Mononuclear cell (primary cell): ENCODE results near the gene UNC80. TPM values are rescaled to one million over a fixed set of nuclear protein-coding genes. Genes with fewer than 3 reads are reported as not detected.

Experiments
- H3K27me3 ChIP-seq: 2 replicates; pipeline ENCODE4 v1.6.0; 2011; ENCODE audit warnings: low read length, control low read depth; ENCODE audit not compliant: insufficient read depth
- H3K4me1 ChIP-seq: 2 replicates; pipeline ENCODE4 v1.5.1; 2011; ENCODE audit warnings: mild to moderate bottlenecking, low read length, control low read depth; ENCODE audit not compliant: insufficient read depth
- H3K4me3 ChIP-seq: 2 replicates; pipeline ENCODE4 v1.5.1; 2011; ENCODE audit warnings: mild to moderate bottlenecking, low read length, moderate library complexity
- H3K9me3 ChIP-seq: 2 replicates; pipeline ENCODE4 v1.5.1; 2011; ENCODE audit warnings: low read depth, mild to moderate bottlenecking, control low read depth, low read length
- total RNA-seq: library from RNA; depleted of rRNA; stranded (reverse); fragments of >200 nt; gene quantifications from one replicate; pipeline ENCODE4 v1.2.3, GENCODE V29; 2012

Gene UNC80
- total RNA-seq, 1 donor: not detected

GRCh38 chr2:209913786-209914345 lies 142.2 kb downstream of the UNC80 start:
- Histone ChIP-seq H3K4me3 (no peak overlapping the region), H3K9me3 (no peaks in the 10 kb centered on the region), H3K4me1 (no peaks in the 10 kb centered on the region), H3K27me3 (no peaks in the 10 kb centered on the region)

DNA sequence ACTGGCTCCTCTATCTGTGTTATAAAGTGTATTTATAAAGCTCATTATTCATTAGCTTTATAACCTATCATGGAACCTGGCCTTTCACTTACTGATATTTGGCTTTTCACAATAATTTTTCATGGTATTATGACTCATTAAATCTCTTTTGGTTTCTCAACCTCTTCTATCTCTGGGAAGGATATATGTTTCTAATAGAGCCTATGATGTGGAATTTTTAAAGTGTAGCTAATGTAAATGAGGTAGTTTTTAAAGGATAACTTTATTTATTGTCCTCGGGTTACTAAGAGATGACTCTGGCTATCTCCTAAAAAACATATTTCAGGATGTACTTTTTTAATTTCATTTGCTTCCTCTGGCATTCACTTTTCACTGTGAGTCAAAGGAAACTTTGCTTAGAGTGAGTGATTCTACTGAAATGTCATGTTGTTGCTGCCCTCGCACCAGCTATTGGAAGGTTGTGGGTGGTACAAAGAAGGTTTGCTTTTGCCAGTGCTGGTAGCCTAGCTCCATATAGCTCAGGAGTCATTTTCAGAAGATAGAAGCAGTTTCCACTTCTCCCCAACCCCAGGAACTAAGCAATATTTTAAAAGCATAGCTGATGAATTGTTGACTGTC lies 145.6 kb downstream of the UNC80 start:
- Histone ChIP-seq H3K9me3 (no peaks in the 10 kb centered on the region), H3K27me3 (no peaks in the 10 kb centered on the region), H3K4me3 (no peak overlapping the region), H3K4me1 (no peaks in the 10 kb centered on the region)

DNA sequence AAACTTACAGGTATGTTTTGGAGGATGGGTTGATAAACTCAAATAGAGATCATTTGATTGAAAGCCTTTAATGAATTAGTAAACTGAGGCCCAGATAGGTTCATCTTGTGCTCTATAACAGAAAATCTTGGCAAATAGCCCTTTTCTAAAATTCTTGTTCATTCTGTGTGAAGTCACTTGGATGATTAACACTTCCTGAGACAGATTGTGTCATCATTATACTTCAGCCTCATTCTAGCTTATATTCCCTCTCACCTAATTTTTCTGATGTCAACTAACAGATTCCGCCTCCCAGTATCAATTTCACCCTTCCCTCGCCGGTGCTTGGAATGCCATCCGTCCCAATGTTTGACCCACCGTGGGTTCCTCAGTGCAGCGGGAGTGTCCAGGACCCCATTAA lies 146.6 kb downstream of the UNC80 start:
- no peak overlapping the region for H3K4me3 ChIP-seq
- H3K4me1 ChIP-seq: no peaks in the 10 kb centered on the region
- H3K27me3 ChIP-seq: no peaks in the 10 kb centered on the region
- no peaks in the 10 kb centered on the region for H3K9me3 ChIP-seq

DNA sequence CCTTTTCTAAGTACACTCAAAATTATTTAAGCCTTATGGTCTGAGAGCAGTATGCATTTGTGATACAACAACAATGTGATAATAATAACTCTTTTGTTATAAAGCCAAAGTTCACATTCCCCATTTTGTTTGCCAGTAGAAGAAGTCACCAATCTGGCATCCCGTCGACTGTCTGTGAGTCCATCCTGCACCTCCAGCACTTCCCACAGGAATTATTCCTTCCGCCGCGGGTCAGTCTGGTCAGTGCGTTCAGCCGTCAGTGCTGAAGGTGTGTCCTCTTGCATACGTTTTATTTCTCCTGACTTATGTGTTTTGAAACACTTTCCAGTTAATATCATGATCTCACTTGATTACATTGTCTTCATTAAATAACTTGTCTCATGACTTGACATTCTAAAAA lies 150.5 kb downstream of the UNC80 start:
- no peaks in the 10 kb centered on the region for H3K4me1 ChIP-seq
- H3K27me3 ChIP-seq: no peaks in the 10 kb centered on the region
- no peak overlapping the region for H3K4me3 ChIP-seq
- no peaks in the 10 kb centered on the region for H3K9me3 ChIP-seq

DNA sequence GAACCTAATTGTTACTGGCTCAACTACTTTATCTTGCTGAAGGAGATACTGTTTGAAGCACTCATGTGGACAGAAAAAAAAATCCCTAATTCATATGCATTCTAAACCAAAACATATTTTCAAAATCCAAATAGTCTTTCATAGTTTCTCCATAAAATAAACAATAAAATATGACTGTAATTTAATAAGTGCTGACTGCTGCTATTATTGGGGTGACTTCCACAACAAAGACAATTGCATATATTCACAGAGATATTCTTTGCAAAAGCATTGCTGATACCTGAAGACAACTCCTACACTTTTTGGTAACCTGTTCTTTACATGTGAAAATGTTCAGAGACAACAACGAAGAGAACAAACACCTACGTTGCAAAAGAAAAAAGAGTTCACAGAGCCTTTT lies 157.7 kb downstream of the UNC80 start:
- Histone ChIP-seq H3K4me1 (no peaks in the 10 kb centered on the region), H3K9me3 (no peaks in the 10 kb centered on the region), H3K4me3 (no peak overlapping the region), H3K27me3 (no peaks in the 10 kb centered on the region)

DNA sequence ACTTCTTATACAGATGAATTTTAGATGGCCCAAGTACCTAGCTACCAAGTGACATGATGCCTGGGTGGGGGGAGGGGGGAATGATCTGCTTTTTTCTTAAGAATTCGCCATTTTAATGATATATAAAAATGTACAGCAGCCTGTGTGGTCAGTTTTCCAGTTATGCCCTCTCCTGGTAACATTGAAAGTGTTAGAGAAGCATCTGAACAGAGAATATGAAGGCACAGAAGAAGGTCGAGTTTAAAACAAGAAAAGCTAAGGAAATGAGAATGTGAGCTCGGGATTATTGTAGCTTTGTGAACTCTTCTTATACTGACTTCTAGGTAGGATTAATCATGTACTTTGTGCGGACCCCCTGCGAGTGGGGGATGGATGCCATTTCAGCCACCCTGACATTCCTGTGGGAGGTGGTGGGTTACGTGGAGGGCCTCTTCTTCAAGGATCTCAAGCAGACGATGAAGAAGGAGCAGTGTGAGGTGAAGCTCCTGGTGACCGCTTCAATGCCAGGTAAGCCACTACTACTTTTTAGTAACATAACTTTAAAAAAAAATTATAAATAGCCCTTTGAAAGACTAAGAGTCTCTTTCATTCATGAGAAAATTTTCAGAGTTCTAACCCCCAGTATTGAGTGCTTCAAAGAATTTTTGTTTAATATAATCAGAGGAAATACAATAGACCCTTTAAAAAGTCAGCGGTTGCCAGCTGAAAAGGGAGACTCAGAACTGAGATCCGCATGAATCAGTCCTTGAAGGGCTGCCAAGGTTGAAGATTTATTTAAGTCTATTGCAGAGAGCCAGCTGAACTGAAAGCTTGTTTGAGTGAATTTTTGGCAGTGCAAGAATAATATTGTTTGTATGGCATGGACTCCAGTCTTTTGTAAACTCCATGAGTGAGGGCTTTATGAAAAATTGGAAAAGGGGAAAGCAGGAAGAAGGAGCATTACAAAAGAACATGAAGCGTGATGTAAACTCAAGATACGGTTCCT lies 162.2 kb downstream of the UNC80 start:
- Histone ChIP-seq H3K4me1 (no peaks in the 10 kb centered on the region), H3K4me3 (no peak overlapping the region), H3K27me3 (no peaks in the 10 kb centered on the region), H3K9me3 (no peaks in the 10 kb centered on the region)

- Histone ChIP-seq H3K4me3 (no peak overlapping the region), H3K9me3 (no peaks in the 10 kb centered on the region), H3K4me1 (no peaks in the 10 kb centered on the region), H3K27me3 (no peaks in the 10 kb centered on the region)
Observed at GRCh38 chr2:209936106-209936666, 164.6 kb downstream of the UNC80 start.

GRCh38 chr2:209937893-209938292 lies 166.3 kb downstream of the UNC80 start:
- H3K4me1 ChIP-seq: no peaks in the 10 kb centered on the region
- no peaks in the 10 kb centered on the region for H3K27me3 ChIP-seq
- H3K9me3 ChIP-seq: no peaks in the 10 kb centered on the region
- H3K4me3 ChIP-seq: no peak overlapping the region

GRCh38 chr2:209938906-209939305 lies 167.3 kb downstream of the UNC80 start:
- Histone ChIP-seq H3K4me1 (no peaks in the 10 kb centered on the region), H3K4me3 (no peak overlapping the region), H3K9me3 (no peaks in the 10 kb centered on the region), H3K27me3 (no peaks in the 10 kb centered on the region)

GRCh38 chr2:209940936-209941335 lies 169.3 kb downstream of the UNC80 start:
- Histone ChIP-seq H3K9me3 (no peaks in the 10 kb centered on the region), H3K4me3 (no peak overlapping the region), H3K27me3 (no peaks in the 10 kb centered on the region), H3K4me1 (no peaks in the 10 kb centered on the region)

GRCh38 chr2:209942426-209942825 lies 170.8 kb downstream of the UNC80 start:
- H3K4me3 ChIP-seq: no peak overlapping the region
- H3K4me1 ChIP-seq: no peaks in the 10 kb centered on the region
- H3K27me3 ChIP-seq: no peaks in the 10 kb centered on the region
- no peaks in the 10 kb centered on the region for H3K9me3 ChIP-seq

DNA sequence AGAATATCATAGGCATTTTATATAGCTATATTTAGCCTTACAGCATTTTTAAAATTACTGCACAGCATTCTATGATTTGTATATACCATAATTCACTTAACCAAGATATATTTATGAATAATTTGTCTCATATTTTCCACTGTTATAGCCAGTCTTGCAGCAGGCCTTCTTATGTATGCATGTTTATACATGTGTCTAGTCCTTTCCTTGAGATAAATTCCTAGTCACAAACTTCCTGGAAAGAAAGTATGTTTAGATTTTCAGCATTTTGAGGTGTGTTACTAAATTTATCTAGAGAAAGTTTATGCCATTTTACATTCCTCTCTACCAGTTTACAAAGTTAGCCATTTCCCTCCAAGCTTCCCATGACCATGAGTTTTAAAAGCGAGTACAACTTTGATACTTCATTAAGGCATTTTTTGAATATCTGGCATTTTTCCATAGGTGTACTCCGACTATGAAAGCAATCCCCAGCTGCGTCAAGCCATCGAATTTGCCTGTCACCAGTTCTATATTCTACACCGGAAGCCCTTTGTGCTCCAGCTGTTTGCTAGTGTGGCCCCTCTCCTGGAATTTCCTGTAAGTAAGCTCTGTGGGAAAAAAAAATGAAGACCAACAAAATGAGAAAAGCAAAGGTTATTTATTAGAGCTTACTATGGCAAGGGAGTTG lies 171.4 kb downstream of the UNC80 start:
- no peak overlapping the region for H3K4me3 ChIP-seq
- no peaks in the 10 kb centered on the region for H3K27me3 ChIP-seq
- no peaks in the 10 kb centered on the region for H3K4me1 ChIP-seq
- H3K9me3 ChIP-seq: no peaks in the 10 kb centered on the region

GRCh38 chr2:209943776-209944175 lies 172.1 kb downstream of the UNC80 start:
- Histone ChIP-seq H3K27me3 (no peaks in the 10 kb centered on the region), H3K9me3 (no peaks in the 10 kb centered on the region), H3K4me1 (no peaks in the 10 kb centered on the region), H3K4me3 (no peak overlapping the region)

DNA sequence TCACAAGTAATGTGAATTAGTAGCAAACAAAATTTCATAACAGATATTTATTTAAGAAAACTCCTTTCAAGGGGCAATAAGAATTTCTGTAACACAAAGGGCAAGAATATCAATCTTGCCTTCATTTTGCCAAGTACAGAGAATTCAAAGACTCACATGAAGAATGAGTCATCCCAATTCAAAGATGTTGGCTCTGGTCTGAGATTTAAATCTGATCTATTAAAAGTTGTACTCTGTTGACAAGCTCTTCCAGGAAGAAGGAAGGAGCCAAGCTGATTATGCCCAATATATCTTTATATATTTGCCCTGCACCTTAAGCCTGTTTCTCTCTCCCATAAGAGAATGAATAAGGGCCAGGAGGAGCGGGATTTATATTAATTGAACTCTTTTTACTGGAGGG lies 174.9 kb downstream of the UNC80 start:
- Histone ChIP-seq H3K27me3 (no peaks in the 10 kb centered on the region), H3K4me1 (no peaks in the 10 kb centered on the region), H3K4me3 (no peak overlapping the region), H3K9me3 (no peaks in the 10 kb centered on the region)

DNA sequence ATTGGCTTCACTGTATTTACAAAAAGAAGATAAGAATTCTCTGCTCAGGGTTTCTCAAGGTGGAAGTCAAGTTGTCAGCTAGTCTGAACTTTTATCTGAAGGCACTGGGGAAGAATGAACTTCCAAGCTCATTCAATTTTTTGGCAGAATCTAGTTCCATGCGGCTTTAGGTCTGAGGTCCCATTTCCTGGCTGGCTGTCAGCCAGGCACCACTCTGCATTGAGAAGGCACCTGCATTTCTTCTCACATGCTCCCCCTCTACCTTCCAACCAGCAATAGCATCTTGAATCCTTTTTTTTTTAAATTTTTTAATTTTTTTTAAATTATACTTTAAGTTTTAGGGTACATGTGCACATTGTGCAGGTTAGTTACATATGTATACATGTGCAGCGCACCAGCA lies 184.6 kb downstream of the UNC80 start:
- no peak overlapping the region for H3K4me3 ChIP-seq
- H3K9me3 ChIP-seq: no peaks in the 10 kb centered on the region

More for the DNA sequence above, 184.6 kb downstream of the UNC80 start:
- Histone ChIP-seq H3K4me1 (no peaks in the 10 kb centered on the region), H3K27me3 (no peaks in the 10 kb centered on the region)
